AG09309 (cell line): ENCODE measurements around the gene PRPF6.

Experiments used
- DNase-seq: peaks from one replicate; pipeline ENCODE4 v3.0.0-alpha.2; 2010; ENCODE audit warnings: low read depth
- H3K4me3 ChIP-seq: 2 replicates; pipeline ENCODE4 v1.5.1; 2011; ENCODE audit warnings: mild to moderate bottlenecking, low read depth, low read length, moderate library complexity; ENCODE audit not compliant: control insufficient read depth
- TF ChIP-seq, protein P1 (sequence below): IDR thresholded peaks from 2 replicates; pipeline ENCODE4 v1.5.1; 2011; ENCODE audit warnings: mild to moderate bottlenecking, low read depth, low read length, inconsistent platforms; ENCODE audit not compliant: insufficient read depth, control insufficient read depth; ENCODE audit errors: missing control alignments

PRPF6 gene

DNA sequence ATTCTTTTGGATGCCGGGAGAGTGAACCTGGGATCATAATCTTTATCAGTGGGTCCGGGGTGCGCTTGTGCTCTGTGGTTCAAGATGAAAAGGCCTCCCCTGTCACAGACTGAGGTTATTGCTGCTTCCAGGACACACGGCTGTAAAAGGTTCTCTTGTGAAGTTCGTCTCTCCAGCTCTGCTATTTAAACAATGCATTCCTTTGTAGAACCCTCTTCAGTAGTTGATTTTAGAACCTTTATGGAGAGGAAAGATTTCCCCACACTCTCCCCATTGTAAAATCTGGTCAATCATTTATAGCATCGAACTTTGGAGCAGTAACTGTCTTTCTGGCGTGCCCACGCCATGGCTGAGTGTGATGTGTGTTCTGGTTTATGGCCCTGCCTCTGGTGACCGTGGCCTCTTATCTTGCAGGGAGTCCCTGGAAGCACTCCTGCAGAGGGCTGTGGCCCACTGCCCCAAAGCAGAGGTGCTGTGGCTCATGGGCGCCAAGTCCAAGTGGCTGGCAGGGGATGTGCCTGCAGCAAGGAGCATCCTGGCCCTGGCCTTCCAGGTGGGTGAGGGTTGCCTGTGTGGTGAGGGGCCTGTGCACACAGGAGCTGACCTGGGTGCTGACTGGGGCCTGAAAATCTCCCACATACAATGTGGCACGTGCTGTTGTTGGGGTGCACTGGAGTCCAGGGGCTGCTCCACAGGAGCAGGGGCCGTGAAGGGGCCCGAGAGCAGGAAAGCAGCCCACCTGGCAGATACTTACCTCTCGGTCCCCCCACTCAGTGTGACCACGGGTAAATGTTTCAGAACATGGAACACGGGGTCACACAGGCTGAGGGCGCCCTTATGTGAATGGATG, 43.4 kb downstream of the PRPF6 start:
- DNase-seq = no peak
- TF ChIP-seq, protein P1, sequence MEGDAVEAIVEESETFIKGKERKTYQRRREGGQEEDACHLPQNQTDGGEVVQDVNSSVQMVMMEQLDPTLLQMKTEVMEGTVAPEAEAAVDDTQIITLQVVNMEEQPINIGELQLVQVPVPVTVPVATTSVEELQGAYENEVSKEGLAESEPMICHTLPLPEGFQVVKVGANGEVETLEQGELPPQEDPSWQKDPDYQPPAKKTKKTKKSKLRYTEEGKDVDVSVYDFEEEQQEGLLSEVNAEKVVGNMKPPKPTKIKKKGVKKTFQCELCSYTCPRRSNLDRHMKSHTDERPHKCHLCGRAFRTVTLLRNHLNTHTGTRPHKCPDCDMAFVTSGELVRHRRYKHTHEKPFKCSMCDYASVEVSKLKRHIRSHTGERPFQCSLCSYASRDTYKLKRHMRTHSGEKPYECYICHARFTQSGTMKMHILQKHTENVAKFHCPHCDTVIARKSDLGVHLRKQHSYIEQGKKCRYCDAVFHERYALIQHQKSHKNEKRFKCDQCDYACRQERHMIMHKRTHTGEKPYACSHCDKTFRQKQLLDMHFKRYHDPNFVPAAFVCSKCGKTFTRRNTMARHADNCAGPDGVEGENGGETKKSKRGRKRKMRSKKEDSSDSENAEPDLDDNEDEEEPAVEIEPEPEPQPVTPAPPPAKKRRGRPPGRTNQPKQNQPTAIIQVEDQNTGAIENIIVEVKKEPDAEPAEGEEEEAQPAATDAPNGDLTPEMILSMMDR = no peak
- H3K4me3 ChIP-seq = no peak overlapping the region

DNA sequence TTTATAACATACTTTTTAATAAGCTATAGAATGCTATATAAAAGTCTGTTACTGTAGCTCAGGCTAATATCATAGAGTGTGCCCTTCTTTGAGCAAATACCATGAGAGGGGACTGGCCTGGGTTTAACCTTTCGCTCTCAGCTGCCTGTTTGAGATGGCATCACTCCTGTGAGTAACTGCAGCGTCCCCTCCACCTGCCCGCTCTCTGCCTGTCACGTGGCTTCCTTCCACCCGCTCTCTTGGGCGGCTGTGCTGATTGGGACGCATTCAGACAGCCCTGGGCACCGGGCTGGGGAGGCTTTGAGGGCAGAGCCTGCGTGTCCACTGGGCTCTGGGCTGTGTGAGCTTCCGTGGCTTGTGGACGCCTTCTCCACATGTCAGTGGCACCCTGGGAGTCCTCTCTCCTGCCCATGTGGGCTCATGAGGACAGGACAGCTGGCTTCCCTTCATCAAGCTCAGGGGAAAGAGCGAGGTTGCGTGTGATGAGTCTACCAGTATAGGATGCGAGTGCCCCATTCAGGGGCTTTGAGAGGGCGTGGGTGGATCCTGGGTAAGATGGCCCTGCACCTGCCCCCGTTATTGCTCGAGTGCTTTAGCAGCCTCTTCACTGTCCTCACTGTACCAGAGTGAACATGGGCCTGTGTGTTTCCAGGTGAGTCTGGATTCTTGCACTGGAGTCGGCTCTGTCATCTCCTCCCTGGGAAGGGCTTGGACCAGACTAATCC, 44.3 kb downstream of the PRPF6 start:
- H3K4me3 ChIP-seq = no peak overlapping the region
- TF ChIP-seq, protein P1 = no peak
- DNase-seq = no peak

DNA sequence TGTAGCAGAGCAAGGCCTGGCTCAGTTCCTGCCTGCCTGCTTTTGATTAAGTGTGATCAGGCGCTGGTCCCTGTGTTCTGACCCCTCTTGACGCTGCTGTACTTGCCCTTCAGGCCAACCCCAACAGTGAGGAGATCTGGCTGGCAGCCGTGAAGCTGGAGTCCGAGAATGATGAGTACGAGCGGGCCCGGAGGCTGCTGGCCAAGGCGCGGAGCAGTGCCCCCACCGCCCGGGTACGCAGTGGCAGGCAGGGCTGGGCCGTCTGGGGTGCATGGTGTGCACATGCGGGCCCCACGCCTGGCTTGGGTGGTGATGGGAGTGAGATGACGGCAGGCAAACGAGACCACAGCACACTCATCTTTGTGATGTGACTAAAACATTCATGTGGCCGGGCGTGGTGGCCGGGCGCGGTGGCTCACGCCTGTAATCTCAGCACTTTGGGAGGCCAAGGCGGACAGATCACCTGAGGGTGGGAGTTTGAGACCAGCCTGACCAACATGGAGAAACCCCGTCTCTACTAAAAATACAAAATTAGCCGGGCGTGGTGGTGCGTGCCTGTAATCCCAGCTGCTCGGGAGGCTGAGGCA, 45.0 kb downstream of the PRPF6 start:
- TF ChIP-seq, protein P1 = no peak
- H3K4me3 ChIP-seq = no peak overlapping the region
- DNase-seq = no peak

DNA sequence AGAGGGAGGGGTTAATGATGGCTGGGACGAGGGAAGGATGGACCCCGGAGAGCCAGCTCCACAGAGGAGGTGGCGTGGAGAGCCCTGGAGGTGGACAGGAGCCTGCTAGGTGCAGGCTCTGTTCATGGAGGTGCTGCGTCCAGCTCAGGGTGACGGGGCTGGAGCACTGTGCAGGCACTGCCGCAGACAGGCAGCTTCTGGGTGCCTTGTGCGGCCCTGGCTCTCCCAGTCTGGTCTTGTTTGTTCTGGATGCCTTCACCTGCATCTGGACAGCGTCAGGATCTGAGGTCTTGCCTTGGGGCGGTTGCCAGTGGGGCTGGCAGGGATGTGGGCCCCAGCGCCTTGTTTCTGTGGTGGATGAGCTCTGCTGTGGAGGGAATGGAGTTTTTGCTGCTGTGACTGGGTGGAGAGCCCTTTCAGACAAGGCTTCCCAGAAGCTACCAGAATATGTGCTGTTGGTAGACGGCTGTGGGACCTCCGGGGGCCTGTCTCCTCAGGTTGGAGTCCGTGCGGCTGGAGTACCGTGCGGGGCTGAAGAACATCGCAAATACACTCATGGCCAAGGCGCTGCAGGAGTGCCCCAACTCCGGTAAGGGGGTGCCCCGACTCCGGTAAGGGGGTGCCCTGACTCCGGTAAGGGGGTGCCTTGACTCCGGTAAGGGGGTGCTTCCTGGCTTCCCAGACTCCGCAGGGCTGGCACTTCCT, 47.2 kb downstream of the PRPF6 start:
- no peak overlapping the region for H3K4me3 ChIP-seq
- TF ChIP-seq, protein P1 = no peak
- no peak for DNase-seq

DNA sequence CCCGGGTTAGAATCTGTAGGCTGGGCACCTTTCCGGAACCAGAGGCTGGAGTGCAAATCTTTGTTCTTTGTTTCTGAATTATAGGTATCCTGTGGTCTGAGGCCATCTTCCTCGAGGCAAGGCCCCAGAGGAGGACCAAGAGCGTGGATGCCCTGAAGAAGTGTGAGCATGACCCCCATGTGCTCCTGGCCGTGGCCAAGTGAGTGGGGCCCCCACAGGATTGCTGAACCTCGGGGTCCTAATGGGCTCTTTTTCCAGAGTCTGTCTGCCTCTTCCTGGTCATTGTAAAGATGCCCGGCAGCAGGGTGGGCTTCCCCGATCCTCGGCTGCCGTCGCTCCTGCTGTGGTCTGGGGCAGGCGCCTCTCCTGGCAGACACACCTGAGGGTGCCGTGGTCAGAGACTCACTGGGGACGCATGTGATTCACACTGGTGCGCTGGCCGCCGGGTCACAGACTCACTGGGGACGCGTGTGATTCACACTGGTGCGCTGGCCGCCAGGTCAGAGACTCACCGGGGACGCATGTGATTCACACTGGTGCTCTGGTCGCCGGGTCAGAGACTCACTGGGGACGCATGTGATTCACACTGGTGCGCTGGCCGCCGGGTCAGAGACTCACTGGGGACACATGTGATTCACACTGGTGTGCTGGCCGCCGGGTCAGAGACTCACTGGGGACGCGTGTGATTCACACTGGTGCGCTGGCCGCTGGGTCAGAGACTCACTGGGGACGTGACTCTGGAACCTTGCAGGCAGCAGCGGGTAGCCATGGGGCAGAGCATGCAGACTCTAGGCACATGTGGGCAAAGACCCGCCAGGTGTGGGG, 48.6 kb downstream of the PRPF6 start:
- H3K4me3 ChIP-seq = no peak overlapping the region
- no peak for DNase-seq
- TF ChIP-seq, protein P1 = no peak
